Brain microvascular endothelial cell (primary cell): ENCODE results near the gene ADGRL3.

Source experiments
- DNase-seq: peaks from one replicate; pipeline ENCODE4 v3.0.0-alpha.2; 2020
- H3K27ac ChIP-seq: fragments of 250-450 bp; sonication (Bioruptor Pico); 2 replicates; pipeline ENCODE4 v1.5.1; 2020; ENCODE audit warnings: mild to moderate bottlenecking, moderate library complexity
- H3K27me3 ChIP-seq: fragments of 250-450 bp; sonication (Bioruptor Pico); replicated peaks from 2 replicates; pipeline ENCODE4 v1.5.1; 2020; ENCODE audit warnings: mild to moderate bottlenecking
- H3K36me3 ChIP-seq: fragments of 250-450 bp; sonication (Bioruptor Pico); replicated peaks from 2 replicates; pipeline ENCODE4 v1.5.1; 2020; ENCODE audit warnings: mild to moderate bottlenecking
- H3K4me3 ChIP-seq: 2 replicates; pipeline ENCODE4 v1.5.1; 2011; ENCODE audit warnings: low read depth, mild to moderate bottlenecking, control low read depth, low read length, moderate library complexity
- CTCF ChIP-seq: IDR thresholded peaks from 2 replicates; pipeline ENCODE4 v1.5.1; 2011; ENCODE audit warnings: low read depth, mild to moderate bottlenecking, moderate library complexity, low read length, control low read depth, inconsistent platforms; ENCODE audit errors: missing control alignments
- in situ Hi-C: cut with HindIII; loops from 2 replicates; pipeline ENCODE4 v1.10.0; 2017; ENCODE audit warnings: low sequenced_read_pairs, low pct_ligation_motif_present

The ADGRL3 gene

GRCh38 chr4:62028745-62029144 lies 828.6 kb downstream of the ADGRL3 start:
- Histone ChIP-seq H3K27me3 (no peaks in the 10 kb centered on the region), H3K36me3 (no peaks in the 10 kb centered on the region), H3K27ac (no peak overlapping the region), H3K4me3 (no peak overlapping the region)
- no peak for DNase-seq
- no peak for TF ChIP-seq CTCF
- in situ Hi-C loops = no loop called here

GRCh38 chr4:62030958-62031357 lies 830.8 kb downstream of the ADGRL3 start:
- H3K27me3 ChIP-seq = no peaks in the 10 kb centered on the region
- H3K27ac ChIP-seq = no peak overlapping the region
- TF ChIP-seq CTCF = no peak
- no peak for DNase-seq
- H3K4me3 ChIP-seq = no peak overlapping the region
- in situ Hi-C loops = no loop called here
- H3K36me3 ChIP-seq = no peaks in the 10 kb centered on the region

DNA sequence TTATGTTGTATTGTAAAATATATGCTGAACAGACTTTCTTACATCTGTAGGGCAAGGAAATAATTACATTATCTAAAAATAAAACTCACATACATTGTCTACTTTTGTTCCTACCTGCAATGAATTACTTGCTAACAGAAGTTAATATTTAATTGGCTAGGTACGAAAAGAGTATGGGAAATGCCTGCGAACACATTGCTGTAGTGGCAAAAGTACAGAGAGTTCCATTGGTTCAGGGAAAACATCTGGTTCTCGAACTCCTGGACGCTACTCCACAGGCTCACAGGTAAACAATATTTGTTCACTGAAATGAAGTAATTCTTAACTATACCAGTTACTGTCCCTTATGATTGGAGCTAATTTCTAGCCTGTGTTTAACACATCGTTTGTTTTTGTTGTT lies 837.4 kb downstream of the ADGRL3 start:
- DNase-seq = no peak
- Histone ChIP-seq H3K27ac (no peak overlapping the region), H3K4me3 (no peak overlapping the region), H3K27me3 (no peaks in the 10 kb centered on the region), H3K36me3 (no peaks in the 10 kb centered on the region)
- no peak for TF ChIP-seq CTCF
- in situ Hi-C loops = no loop called here

GRCh38 chr4:62051332-62051731 lies 851.2 kb downstream of the ADGRL3 start:
- H3K27me3 ChIP-seq = no peaks in the 10 kb centered on the region
- no peak for DNase-seq
- H3K36me3 ChIP-seq = no peaks in the 10 kb centered on the region
- no peak overlapping the region for H3K27ac ChIP-seq
- in situ Hi-C loops = no loop called here
- no peak overlapping the region for H3K4me3 ChIP-seq
- TF ChIP-seq CTCF = no peak

- no peak overlapping the region for H3K27ac ChIP-seq
- DNase-seq = no peak
- no peak overlapping the region for H3K4me3 ChIP-seq
- in situ Hi-C loops = no loop called here
- H3K36me3 ChIP-seq = no peaks in the 10 kb centered on the region
- no peak for TF ChIP-seq CTCF
- no peaks in the 10 kb centered on the region for H3K27me3 ChIP-seq
Observed at GRCh38 chr4:62053974-62054373, 853.8 kb downstream of the ADGRL3 start.

DNA sequence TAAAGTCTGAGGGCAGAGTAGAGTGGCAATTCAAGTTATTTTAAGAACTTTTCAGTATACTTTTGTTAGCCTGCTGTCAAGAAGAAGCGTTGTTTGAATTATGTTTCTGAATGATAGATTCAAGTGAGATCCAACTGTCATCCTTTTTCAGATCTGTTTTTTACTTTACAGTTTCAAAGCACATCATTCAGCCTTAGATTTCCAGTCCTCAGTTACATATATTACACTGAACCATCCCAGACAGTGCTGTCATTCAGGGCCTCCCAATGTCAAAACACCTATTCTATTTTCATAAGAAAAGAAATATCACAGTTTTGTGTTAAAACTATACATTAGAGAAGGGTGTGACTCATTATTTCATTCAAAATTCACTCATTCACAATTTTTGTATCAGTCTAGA lies 856.9 kb downstream of the ADGRL3 start:
- DNase-seq = no peak
- Histone ChIP-seq H3K27ac (no peak overlapping the region), H3K4me3 (no peak overlapping the region), H3K27me3 (no peaks in the 10 kb centered on the region), H3K36me3 (no peaks in the 10 kb centered on the region)
- in situ Hi-C loops = no loop called here
- TF ChIP-seq CTCF = no peak
